ENCODE measurements around the gene LIG3.
"Not testable (repeated sequence)": the region's sequence is repeated elsewhere in the genome, so short reads cannot be mapped to it uniquely, and the experiment has no call there.

The LIG3 gene

GRCh38 chr17:34999456-34999855, 19.1 kb downstream of the LIG3 start:
- no peak for DNase-seq (ENCODE audit: low read depth in 2 of 2)

- not testable (repeated sequence) for DNase-seq (ENCODE audit: low read depth in 2 of 2)
Measured at GRCh38 chr17:35000965-35001364, 20.7 kb downstream of the LIG3 start.

GRCh38 chr17:35001549-35001948, 21.2 kb downstream of the LIG3 start:
- DNase-seq (ENCODE audit: low read depth in 2 of 2): no peak

- DNase-seq (ENCODE audit: low read depth in 2 of 2): no peak
Measured at GRCh38 chr17:35002876-35003551, 22.7 kb downstream of the LIG3 start.

GRCh38 chr17:35003778-35004177, 23.5 kb downstream of the LIG3 start:
- DNase-seq (ENCODE audit: low read depth in 2 of 2): no peak

GRCh38 chr17:35006345-35006744, 26.0 kb downstream of the LIG3 start:
- no peak for DNase-seq (ENCODE audit: low read depth in 2 of 2)

GRCh38 chr17:35006961-35007360, 26.6 kb downstream of the LIG3 start:
- DNase-seq (ENCODE audit: low read depth in 2 of 2): no peak

GRCh38 chr17:35010093-35010492, 29.8 kb downstream of the LIG3 start:
- no peak for DNase-seq (ENCODE audit: low read depth in 2 of 2)

GRCh38 chr17:35011671-35012216, 31.4 kb downstream of the LIG3 start:
- no peak for DNase-seq (ENCODE audit: low read depth in 2 of 2)

GRCh38 chr17:35016369-35016768, 36.1 kb downstream of the LIG3 start:
- DNase-seq (ENCODE audit: low read depth in 2 of 2): no peak

- DNase-seq (ENCODE audit: low read depth in 2 of 2): no peak
Measured at GRCh38 chr17:35017021-35017420, 36.7 kb downstream of the LIG3 start.

- no peak for DNase-seq (ENCODE audit: low read depth in 2 of 2)
Measured at GRCh38 chr17:35018814-35019213, 38.5 kb downstream of the LIG3 start.

GRCh38 chr17:35019386-35020179, 39.3 kb downstream of the LIG3 start:
- no peak for DNase-seq (ENCODE audit: low read depth in 2 of 2)

GRCh38 chr17:35021520-35022380, 41.4 kb downstream of the LIG3 start:
- no peak for DNase-seq (ENCODE audit: low read depth in 2 of 2)

- peak; percentile 55 to 72 for DNase-seq (ENCODE audit: low read depth in 2 of 2)
Measured at GRCh38 chr17:35022536-35023063, 42.3 kb downstream of the LIG3 start.

- DNase-seq (ENCODE audit: low read depth in 2 of 2): no peak
Measured at GRCh38 chr17:35023538-35023937, 43.2 kb downstream of the LIG3 start.

GRCh38 chr17:35025541-35025940, 45.2 kb downstream of the LIG3 start:
- no peak for DNase-seq (ENCODE audit: low read depth in 2 of 2)

- DNase-seq (ENCODE audit: low read depth in 2 of 2): not testable (repeated sequence)
Measured at GRCh38 chr17:35028097-35028496, 47.8 kb downstream of the LIG3 start.

GRCh38 chr17:35028531-35029262, 48.4 kb downstream of the LIG3 start:
- no peak for DNase-seq (ENCODE audit: low read depth in 2 of 2)

- DNase-seq (ENCODE audit: low read depth in 2 of 2): no peak
Measured at GRCh38 chr17:35030780-35031179, 50.5 kb downstream of the LIG3 start.

GRCh38 chr17:35038453-35038852, 58.1 kb downstream of the LIG3 start:
- no peak for DNase-seq (ENCODE audit: low read depth in 2 of 2)
